Astrocyte of the cerebellum (primary cell): ENCODE data around the gene RSKR.
"Not testable (repeated sequence)": the region's sequence is repeated elsewhere in the genome, so short reads cannot be mapped to it uniquely, and the experiment has no call there.

Experiments
- DNase-seq: peaks from one replicate; pipeline ENCODE4 v3.0.0-alpha.2; 2011; ENCODE audit warnings: low read depth
- H3K4me3 ChIP-seq: 2 replicates; pipeline ENCODE4 v1.5.1; 2011; ENCODE audit warnings: mild to moderate bottlenecking, low read depth, low read length, moderate library complexity
- in situ Hi-C: cut with HindIII; loops from 2 replicates; pipeline ENCODE4 v1.10.0; 2017; ENCODE audit warnings: low sequenced_read_pairs
- TF ChIP-seq, protein P1 (sequence below): IDR thresholded peaks from 2 replicates; pipeline ENCODE4 v1.5.1; 2012; ENCODE audit warnings: low read length, low read depth, moderate library complexity, mild to moderate bottlenecking; ENCODE audit errors: missing control alignments

The RSKR gene

DNA sequence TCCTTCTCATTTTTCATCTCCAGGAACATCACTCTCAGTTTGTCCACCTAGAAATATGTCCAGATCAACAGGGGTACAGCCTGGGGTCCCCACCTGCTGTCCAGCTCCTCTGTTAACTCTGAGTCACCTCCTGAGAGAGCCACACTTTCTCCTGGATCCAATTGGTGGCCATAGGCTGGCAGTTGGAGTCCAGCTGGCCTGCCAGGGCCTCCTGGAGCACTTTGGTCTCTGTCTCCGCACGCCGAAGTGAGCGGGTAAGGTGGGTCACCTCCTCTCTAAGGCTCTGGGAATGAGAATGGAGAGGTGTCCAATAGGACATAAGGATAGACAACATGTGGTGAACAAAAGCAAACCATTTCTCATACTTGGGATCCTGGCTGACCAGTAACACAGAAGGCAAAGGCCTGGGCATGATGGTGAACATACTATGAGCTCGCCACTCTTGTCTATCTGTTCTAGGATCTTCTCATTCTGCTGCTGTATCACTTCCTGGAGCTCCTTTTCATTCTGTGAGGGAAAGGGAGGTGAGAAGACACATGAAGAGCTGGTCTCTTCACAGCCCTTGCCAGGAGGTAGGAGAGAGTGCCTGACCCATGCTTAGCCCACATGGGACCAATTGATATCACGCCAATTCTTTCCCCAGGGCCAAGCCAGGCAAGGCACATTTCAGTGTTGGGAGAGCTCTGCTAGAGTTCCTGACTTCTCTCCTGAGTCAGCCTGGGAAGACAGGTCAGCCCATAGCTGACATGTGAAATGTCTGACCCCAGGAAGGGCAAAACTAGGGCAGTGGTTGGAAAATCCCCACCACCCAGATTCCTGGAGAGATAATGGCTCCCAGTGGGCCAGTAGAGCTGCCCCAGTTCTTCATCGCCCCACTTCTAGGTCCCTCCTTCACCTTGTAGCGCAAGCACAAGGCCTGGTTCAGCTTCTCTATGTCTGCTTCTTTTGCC, 35.5 kb downstream of the RSKR start:
- in situ Hi-C loops: loop anchor here (5.0 kb wide), 1 partner anchor 39 kb away; no protein-coding TSS in a partner anchor
- TF ChIP-seq, protein P1, sequence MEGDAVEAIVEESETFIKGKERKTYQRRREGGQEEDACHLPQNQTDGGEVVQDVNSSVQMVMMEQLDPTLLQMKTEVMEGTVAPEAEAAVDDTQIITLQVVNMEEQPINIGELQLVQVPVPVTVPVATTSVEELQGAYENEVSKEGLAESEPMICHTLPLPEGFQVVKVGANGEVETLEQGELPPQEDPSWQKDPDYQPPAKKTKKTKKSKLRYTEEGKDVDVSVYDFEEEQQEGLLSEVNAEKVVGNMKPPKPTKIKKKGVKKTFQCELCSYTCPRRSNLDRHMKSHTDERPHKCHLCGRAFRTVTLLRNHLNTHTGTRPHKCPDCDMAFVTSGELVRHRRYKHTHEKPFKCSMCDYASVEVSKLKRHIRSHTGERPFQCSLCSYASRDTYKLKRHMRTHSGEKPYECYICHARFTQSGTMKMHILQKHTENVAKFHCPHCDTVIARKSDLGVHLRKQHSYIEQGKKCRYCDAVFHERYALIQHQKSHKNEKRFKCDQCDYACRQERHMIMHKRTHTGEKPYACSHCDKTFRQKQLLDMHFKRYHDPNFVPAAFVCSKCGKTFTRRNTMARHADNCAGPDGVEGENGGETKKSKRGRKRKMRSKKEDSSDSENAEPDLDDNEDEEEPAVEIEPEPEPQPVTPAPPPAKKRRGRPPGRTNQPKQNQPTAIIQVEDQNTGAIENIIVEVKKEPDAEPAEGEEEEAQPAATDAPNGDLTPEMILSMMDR: no peak
- no peak for DNase-seq
- H3K4me3 ChIP-seq: no peak overlapping the region

DNA sequence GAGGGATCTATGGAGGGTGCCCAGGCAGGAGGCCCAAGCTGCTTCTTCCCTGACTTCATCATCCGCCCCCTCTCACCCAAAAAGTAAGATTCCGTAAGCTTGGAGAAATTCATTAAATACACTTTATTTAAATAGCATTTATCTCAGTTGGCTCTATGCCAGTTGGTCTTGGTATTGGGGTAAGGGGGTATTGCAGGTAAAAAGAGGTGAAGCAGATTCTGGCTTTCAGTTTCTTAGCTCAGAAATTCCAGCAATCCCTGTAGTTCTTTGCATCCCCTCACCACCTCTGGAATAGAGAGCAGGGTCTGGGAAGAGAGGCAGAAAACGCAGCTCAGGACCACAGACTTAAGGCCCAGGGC, 36.5 kb downstream of the RSKR start:
- in situ Hi-C loops: loop anchor here (5.0 kb wide), 1 partner anchor 40 kb away; no protein-coding TSS in a partner anchor
- TF ChIP-seq, protein P1: no peak
- no peak for DNase-seq
- H3K4me3 ChIP-seq: no peak overlapping the region

DNA sequence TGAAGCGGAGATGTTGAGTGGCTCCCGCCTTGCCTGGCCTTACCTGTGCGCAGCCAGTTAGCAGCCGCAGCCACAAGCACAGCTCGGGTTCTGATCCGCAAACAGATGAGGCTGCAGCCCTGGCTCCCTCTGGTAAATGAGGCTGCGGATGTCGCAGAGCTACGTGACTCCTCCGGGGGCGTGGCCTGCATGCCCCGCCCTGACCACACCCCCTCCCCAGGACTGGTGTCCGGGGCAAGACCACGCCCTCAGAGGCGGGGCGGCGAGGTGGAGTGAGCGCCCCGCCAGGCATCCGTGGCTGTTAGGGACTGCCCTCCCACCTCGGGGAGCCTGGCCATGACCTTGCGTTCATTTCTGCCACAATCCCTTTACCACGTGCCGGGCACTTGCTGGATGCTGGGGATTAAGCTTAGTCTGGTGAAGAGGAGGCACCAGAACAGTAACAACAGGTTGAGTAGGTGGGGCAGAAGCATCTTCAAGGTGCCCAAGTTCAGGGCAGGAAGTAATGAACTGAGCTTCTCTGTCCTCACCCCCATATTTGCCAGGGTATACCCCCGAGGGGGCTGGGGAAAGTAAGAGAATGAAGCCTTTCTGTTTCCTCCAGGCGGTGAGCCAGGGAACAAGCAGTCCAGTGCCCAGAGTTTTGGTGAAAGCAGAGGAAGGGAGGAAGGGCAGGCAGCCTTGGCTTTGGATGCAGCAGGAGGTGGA, 37.1 kb downstream of the RSKR start, which contains the start of gene ALDOC:
ALDOC (minus strand) TSS at position 138 of the 708 bp plus-strand sequence. CDS start 1,363 bp downstream, outside the sequence.
- peak within 1 kb of the TSS; percentile 35 for H3K4me3 ChIP-seq
- in situ Hi-C loops: loop anchor here (5.0 kb wide), 1 partner anchor 40 kb away; no protein-coding TSS in a partner anchor
- TF ChIP-seq, protein P1: no peak
- peak; percentile 55 for DNase-seq

DNA sequence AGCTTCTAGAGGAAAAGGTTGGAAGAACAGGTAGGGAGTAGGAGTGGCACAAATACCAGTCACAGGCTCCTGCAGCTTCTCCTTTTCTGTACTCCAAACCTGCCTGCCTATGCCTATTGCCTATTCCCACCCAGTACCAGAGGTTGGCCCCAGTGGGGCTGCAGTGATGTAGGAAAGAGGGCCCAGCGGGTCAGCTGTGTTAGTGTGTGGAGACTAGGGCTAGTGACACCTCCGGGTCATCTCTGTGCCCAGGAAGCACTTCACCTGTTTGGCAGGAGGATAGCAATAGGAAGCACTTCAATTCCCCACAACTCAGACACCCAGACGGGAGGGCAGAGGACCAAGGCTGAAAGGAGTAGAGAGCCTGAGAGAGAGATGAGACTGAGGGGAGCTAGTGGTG, 38.0 kb downstream of the RSKR start:
- H3K4me3 ChIP-seq, DNase-seq: not testable (repeated sequence)
- in situ Hi-C loops: loop anchor here (5.0 kb wide), 1 partner anchor 41 kb away; no protein-coding TSS in a partner anchor

DNA sequence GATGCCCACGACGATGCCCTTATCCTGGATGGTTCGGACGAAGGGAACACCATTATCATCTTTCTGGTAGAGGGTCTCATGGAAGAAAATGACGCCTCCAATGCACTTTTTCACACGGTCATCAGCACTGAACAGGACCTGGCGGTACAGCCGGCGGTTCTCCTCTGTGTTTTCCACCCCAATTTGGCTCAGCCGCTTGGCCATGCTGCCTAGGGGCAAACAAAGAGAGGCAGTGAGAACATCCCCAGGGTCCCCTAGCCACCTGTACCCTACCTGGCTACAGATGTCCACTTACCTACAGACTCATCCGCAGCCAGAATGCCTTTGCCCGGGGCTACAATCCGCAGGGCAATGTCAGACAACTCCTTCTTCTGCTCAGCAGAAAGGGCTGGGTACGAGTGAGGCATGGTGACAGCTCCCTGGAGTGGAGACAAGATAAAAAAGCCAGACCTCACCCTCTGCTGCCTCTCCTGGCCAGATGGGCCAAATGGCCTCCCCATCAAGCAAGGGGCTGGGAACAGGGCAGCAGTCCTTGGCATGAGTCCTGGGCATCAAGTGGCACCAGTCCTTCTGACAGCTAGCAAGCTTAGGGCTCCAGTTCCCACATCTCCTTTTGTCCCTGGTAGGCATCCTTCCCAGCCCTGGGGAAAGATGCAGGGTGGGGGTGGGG, 38.7 kb downstream of the RSKR start:
- DNase-seq: no peak

DNA sequence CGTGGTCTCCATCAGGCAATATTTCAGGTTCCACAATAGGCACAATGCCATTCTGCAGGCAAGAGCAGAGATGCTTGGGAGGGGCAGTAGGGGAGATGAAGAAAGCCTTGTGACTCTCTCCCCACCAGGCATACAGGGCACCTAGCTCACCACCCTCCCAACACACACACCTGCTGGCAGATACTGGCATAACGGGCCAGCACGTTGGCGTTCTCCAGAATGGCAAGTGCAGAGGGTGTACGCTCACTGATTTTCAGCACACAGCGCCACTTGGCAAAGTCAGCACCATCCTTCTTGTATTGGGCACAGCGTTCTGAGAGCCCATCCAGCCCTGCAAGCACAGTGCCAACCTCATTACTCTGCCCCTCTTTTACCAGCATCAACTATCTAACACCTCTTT, 39.5 kb downstream of the RSKR start:
- no peak for DNase-seq
- TF ChIP-seq, protein P1: no peak
- in situ Hi-C loops: no loop called here
- no peak overlapping the region for H3K4me3 ChIP-seq

More for the DNA sequence above, 38.7 kb downstream of the RSKR start:
- in situ Hi-C loops: loop anchor here (5.0 kb wide), 1 partner anchor 42 kb away; no protein-coding TSS in a partner anchor
- TF ChIP-seq, protein P1: no peak
- H3K4me3 ChIP-seq: no peak overlapping the region
